CD4-positive, alpha-beta T cell treated with Interleukin-10 for 1 hour (primary cell): ENCODE results near the gene POU6F1.

ENCODE experiments used
- DNase-seq: peaks from one replicate; pipeline ENCODE4 v3.0.0-alpha.2; 2020

POU6F1 gene

DNA sequence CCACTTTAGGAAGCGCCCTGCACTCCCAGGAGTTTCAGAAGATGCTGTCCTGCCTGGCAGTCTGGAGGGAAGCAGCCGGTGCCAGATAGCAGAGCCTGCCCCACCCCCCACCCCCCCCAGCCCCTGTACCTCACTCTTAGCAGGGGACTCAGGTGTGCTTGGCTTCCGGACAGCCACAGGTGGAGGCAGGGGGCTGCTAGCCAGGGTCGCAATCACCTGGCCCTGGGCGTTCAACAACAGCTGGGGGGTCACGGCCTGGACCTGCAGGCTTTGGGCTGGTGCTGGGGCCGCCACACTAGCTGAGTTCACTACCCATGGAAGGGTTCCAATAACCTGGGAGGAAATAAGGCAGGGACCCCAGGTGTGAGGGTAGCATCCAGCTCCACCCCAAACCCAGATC lies 22.0 kb downstream of the POU6F1 start:
- no peak for DNase-seq

DNA sequence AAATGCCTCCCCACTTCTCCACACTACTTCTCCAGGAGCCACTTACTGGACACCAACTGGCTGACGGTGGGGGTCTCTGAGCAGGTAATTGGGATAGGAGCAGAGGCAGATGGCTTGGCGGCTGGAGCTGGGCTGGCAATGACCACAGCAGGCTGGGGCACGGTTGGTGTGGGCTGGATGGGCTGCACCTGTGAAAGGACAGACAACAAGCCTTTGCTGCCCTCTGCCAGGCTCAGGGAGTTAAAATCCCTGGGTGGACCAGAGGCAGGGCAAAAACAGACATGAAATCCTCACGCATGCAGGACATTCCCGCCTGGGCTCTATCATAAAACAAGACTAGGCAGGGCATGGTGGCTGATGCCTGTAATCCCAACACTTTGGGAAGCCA lies 25.6 kb downstream of the POU6F1 start:
- DNase-seq = no peak

DNA sequence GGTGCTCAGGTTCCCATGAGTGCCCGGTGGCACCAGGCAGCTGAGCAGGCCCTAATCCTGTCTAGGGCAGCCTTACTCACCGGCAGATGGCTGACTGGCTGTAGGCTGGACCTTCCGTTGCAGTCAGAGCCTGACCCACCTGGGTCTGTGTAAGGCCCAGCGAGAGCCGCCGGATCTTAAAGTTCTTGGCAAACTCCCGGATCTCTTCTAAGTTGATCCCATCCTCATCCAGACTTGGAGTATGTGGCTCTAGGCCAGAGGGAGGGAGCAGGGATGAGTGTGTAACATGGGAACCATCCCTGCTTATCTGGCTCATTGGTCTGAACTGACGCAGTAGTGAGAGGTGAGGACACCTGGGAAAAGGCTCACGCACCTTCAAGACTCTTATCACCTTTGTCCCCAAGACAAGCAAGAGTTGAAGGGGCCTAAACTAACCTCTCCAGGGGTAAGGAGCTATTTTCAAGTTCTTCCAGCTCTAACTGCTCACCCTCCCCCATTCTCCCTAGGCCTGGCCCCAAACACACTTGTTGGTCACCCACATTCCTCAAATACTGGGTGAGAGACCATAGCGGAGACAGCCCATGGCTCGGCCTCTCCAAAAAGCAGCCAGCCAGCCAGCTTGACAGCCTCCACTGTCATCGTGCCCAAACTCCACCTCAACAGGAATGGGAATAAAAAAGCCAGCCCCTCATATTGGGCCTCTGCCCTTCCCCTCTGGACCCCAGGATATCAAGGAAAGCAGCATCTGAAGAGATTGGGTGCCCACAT lies 26.2 kb downstream of the POU6F1 start:
- DNase-seq = no peak

DNA sequence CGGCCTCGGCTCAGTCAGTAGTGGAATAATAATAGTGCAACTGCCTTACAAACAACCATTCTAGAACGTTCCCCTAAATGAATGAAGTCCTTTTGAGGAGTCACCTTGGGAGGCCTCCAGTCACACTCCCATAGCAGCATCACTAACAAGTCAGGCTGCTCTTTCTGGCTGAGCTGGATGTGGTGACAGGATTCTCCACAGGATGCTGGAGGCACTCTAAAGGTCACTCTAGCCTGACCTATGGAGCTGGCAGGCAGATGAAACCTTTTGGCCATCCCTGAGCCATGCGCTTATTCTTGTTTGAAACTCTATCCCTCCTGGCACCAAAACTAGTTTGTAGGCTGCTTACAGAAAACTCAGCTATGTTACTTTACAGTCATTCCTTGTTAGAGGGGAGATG lies 27.0 kb downstream of the POU6F1 start:
- DNase-seq = no peak

DNA sequence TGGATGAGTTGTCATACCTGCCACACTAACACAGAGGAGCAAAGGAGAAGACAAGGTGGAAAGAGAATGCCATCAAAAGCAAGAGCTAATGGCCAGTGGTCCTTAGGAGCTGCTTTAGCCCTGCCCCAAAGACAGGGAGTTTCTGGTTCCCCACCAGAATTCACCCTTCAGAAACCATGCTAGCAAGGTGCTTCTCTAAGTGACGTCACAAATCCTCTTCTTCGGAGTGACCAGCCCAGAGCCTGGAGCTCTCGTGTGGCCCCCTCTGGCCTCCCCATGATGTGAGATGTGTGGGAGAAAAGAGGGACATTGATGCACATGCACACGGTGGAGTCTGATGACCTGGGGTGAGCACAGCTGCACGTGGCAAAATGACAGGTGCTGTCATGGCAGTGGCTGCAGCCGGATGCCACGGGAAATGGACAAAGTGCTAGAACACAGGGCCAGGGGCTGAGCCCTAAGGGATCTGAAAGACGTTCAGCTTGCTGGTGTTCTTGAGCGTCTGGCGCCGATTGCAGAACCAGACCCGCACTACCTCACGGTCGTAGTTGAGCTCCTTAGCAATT lies 28.0 kb downstream of the POU6F1 start:
- DNase-seq = no peak

DNA sequence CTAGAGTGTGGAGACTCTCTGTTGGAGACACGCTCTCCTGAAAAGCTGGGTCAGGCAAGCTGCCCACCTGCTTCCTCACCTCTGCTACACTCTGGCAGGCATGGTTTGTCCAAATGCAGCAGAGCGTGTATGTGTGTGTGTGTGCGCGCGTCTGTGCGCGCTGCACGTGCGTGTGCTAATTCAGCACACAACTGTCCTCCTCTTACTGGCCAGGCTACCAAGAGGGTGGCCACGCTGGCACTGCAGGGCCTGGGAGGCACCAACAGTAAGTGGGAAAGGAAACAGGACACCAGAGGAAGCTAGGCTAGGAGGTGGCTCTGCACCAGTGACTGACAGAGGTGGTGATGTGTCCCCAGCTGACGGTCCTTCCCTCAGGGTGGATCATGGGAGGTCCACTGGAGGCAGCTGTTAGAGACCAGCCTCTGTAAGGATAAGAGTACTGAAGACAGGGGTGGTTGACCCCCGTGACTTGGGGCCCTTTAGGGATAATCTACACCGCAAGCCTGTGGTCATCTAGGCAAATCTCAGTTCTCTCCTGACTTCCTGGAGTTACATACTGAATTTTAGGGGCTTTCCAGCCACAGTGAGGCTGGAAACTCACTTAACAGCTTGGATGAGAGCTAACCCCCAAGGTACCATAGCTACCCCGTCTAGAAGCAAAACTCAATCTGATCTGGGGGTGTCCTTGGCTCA lies 29.4 kb downstream of the POU6F1 start:
- no peak for DNase-seq

DNA sequence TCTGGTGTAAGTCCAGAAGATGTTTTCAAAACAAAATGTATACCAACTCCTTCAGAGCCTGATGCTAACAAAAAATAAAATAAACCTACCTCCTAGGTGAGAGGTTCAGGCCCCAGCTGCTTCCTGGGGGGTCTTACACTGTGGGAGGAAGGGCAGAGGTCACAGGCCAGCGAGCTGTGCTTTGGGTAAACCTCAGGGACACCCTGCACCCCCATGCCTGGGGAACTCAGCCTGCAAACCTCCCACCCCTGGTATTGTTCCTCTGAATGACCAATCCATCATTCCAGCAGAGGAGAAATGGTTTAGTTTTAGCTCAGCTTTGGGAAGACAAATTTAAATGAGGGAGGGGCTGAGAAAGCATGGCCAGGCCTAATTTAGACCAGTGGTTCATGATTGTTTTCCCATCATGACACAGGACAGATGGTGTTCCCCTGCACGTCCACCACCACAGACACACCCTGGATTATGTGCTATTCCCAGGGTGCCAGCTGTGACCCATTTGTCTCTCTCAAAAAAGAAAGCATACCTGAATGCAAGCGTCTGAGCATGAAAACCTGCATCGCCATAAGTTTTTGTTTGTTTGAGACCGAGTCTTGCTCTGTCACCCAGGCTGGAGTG lies 30.4 kb downstream of the POU6F1 start:
- DNase-seq = no peak

DNA sequence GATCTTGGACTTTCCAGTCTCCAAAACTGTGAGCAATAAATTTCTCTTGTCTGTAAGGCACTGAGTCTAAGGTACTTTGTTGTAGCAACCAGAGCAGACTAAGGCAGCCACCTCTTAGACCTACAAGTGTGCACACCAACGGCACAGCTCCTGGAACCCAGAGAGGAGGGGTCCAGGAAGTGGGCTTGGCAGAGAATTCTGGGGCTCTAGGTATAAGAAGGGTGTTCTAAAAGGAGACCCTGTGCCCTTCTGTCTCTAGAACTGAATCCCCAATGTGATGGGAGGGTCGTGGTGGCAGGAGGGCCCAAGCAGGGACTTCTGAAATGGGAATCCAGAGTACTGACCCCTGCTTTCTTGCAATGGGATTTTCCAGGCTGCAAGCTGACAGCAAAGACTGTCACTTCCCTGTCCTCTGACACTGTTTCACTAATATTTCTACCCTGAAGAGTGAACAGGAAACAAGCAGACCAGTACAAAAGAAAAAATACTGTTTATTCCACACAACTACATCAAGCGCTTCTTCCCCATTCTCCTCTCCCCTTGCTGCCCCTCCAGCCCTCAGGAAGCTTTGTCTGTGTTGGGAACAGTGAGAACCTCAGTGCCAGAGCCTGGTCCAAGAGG lies 31.3 kb downstream of the POU6F1 start:
- no peak for DNase-seq

DNA sequence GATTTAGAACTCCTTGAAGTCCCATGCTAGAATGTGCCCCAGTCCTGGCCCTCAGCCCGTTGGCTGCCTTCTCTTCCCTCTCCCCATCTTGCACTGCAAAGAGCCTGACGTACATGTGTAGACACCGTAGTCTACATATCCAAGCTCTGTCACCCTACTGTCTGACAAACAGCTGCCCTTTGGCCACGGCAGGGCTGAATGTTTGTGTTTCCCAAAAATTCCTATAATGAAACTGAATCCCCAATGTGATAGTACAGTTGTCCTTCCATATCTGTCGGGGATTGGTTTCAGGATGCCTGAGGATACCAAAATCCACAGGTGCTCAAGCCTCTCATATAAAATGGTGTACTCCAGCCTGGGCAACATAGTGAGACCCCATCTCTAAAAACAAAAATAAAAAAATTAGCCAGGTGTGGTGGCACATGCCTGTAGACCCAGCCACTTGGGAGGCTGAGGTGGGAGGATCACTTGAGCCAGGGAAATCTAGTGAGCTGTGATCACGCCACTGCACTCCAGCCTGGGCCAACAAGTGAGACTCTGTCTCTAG lies 32.6 kb downstream of the POU6F1 start:
- DNase-seq = no peak

DNA sequence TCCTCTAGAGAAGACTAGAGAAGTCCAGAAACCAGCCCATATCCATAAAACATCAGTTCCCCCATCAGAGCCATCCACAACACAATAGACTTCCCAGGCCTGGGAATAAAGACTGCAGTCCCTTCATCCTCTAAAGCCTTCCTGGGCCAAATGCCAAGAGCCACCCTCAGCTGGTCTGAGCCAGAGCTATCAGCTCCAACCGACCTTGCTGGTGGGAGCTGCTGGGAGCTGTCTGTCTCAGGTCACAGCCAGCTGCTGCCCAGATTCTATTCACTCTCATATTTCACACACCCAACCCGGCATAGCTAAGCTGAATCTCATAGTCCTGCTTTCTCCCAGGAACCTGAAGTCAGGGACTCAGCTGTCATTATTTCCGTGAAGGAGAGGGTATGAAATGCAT lies 34.0 kb downstream of the POU6F1 start:
- DNase-seq = no peak

DNA sequence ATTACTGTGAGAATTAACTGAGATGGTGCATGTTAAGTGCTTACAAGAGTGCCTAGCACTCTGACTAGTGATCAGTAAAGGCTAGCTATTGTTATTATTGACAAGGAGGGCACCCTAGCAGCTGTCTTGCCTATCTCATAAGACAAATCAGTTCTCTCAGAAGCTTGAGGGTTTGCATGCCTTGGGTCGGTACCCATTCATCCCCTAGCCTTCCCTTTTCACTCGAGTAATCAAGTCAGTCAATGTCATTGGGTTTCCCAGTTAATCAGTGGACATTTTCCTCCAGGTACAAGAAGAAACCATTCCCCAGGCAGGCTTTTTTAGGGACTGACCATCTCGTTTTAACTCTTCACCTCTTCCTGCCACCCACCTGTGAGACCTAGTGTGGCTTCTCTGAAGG lies 34.5 kb downstream of the POU6F1 start:
- no peak for DNase-seq

DNA sequence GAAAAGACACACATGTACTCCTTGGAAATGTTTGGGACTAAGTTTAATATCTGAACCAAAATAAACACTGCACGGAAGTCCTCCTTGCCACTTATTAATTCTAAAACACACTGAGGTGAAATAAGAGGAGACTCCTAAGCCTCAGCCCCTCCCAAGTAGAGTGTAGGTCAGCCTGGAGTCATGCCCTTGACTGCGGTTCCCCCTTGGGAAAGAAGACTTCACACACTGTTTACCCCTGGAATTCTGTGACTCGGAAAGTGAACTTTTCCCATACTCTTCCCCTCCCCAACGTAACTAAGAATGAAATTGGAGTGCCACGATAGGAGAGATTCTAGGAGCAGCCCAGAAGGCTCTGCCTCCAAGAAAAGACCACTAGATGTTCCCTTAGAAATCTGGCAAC lies 36.3 kb downstream of the POU6F1 start:
- no peak for DNase-seq

DNA sequence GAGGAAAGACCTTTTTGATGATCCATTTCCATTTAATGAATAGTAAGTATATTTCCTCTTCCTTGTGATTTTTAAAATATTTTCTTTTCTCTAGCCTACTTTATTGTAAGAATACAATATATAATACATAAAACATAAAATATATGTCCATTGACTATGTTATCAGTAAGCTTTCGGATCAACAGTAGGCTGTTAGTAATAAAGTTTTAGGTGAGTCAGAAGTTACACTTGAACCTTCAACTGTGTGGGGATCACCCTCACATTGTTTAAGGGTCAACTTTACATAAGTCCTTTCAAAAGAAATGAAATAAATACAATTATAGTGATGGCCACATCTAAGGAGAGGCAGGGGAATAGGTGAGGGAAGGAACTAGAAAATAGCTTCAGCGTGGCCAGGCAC lies 40.0 kb downstream of the POU6F1 start:
- DNase-seq = no peak

DNA sequence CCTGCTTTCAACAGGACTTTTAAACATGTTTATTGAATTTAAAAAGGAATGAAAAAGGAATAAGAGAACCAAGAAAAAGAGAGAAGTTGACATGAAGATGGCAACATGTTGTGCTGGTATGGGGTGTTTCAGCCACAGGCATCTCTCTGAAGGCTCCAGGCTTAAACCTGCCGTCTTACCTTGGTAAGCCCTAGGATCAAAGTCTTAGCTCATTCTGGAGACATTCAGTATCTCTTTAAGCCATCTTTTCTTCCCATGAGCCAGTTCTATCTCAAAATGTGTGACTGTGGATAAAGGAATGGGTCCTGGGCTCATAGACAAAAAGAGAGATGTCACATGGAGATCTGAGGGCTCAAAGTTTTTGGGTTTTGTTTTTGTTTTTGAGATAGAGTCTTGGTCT lies 43.4 kb downstream of the POU6F1 start:
- DNase-seq = no peak

DNA sequence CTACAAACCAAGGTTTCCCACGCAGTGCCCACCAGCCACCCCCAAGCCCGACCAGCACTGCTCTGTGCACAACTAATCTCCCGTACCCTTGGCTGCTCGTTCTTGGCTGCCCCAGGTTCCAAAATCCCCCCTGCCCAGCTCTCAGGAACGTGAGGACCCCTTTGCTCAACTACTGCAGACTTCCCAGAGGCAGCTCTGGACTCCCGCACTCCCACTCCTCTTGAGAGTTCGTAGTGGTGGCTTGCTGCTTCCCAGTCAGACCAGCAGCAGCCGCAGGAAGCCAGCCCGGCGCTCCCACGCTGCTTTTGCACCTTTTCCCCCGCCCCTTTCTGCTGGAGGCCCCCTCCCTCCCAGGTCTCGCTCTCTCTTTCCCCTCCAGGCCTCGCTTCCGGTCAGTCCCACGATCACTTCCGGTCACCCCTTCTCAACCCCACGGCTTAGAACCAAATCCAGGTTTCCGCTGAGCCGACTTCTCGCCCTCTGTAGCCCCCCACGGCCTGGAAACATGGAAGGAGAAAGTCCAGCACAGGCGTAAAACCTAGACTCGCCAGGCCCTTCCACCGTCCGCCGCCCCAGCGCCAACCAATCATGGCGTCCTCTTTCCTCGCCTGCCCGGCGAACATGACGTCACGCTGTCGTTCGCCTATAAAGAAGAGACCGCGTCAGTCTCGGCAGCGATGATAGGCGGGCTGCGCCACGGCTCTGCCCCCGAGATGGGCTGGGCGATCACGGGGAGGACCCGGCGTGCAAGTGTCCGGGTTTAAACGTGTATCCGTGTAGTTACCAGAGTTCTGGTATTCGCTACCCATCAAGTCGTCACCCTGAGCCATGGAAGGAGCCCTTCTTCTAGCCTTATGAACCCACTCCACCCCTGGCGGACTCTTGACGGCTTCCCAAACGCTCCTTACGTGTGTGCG lies 45.1 kb downstream of the POU6F1 start, which contains the start of gene TFCP2:
TSS of gene TFCP2 (minus strand) at position 621 of the 917 bp plus-strand sequence. CDS start 713 bp downstream, outside the sequence.
- DNase-seq = peak; percentile 95

DNA sequence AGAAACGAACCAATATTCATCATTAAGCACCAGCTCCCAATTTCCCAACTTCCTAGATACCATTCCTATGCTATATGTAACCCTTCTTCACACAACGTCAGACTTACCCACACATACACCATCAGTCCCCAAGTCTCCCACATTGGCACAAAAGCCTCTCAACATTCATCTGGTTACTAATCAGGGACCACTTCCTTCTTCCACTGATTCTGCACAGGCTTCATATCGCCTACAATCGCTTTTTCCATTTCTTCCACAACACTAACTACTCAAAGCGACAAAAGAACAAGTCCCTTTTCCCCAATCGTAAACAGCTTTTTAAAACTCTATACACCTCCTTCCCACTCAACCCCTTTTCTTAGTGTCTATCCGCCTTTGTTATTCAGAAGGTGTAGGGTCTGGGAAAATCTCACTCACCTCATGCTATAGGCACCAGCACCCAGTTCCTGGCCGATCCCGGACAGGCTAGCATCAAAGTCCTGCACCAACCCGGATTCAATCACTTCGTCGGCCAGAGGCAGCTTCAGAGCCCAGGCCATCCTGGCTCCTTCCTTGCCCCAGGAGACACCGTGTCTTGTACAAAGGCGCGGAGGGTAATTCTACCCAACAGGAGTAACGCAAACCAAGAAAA lies 45.9 kb downstream of the POU6F1 start:
- peak; percentile 5 for DNase-seq

DNA sequence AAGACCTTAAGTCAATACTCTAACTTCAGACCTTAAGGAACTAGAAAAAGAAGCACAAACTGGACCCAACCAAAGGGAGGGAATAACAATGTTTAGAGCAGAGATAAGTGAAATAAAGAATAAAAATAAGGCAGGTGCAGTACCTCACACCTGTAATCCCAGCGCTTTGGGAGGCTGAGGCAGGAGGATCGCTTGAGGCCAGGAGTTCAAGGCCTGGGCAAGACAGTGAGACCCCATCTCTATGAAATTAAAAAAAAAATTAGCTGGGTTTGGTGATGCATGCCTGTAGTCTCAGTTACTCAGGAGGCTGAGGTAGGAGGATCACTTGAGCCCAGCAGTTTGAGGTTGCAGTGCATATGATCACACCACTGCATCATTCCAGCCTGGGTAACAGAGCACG lies 54.1 kb downstream of the POU6F1 start:
- DNase-seq = no peak

DNA sequence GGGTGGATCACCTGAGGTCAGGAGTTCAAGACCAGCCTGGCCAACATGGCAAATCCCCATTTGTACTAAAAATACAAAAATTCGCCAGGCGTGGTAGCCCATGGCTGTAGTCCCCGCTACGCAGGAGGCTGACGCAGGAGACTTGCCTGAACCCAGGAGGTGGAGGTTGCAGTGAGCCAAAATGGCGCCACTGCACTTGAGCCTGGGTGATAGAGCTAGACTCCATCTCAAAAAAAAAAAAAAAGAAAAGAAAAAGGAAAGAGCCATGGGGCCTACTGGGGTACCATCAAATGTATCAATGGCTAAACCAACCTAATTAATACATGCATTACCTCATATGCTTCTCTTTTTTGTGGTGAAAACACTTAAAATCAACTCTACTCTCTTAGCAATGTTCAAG lies 55.6 kb downstream of the POU6F1 start:
- no peak for DNase-seq

DNA sequence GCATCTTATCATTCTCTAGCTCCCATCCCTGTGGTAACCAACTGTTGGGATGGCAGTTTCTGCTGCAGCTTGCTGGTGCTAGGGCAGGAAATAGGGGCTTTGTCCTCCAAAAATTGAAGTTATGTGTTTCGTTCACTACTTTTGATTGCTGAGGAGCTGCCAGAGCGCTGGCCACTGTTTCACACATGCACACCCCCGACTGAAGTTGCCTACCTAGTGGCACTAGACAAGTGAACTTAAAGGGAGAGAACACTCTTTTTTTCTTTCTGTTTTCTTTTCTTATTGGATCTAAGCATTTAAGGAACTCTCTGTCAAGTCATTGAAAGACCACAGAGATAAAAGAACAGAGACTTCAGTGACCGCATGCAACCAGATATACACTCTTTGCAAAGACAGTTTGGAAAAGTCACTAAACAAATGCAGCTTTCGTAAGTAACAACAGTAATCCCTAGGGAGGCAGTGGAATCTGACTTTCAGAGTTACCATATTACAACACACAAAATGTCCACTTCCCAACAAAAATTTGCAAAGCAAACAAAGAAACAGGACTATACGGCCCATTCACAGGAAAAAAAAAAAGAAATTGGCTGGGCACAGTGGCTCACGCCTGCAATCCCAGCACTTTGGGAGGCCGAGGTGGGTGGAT lies 56.9 kb downstream of the POU6F1 start:
- no peak for DNase-seq

DNA sequence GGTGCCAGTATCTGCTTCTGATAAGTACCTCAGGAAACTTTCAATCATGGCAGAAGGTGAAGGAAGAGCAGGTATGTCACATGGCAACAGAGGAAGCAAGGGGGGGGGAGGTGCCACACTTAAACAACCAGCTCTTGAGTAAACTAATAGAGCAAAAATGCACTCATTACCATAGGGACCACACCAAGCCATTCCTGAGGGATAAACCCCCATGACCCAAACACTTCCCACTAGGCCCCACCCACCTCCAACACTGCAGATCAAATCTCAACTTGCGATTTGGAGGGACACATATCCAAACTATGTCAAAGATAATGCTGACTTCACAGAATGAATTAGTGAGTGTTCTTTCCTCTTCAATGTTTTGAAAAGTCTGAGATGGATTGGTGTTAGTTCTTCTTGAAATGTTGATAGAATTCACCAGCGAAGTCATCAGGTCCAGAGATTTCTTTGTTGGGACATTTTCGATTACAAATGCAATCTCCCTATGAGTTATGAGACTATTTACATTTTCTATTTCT lies 61.6 kb downstream of the POU6F1 start:
- DNase-seq = no peak

DNA sequence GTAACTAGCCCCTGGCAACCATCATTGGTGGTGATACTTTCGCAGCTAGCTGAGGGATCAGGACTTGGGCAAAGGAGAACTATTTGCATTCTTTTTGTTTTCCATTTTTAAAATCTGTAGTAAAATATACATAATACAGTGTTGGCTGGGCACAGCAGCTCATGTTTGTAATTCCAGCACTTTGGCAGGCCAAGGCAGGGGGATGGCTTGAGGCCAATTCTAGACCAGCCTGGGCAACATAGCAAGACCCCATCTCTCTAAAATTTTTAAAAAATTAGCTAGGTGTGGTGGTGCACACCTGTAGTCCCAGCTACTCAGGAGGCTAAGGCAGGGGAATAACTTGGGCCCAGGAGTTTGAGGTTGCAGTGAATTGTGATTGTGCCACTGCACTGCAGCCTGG lies 64.9 kb downstream of the POU6F1 start:
- no peak for DNase-seq
